Heart left ventricle (tissue), 16 donors: ENCODE measurements around the gene SNAPIN. TPM values are rescaled to one million over a fixed set of nuclear protein-coding genes. Genes with fewer than 3 reads are reported as not detected.

Experiments used
- ATAC-seq, 4 donors: fragments of 200-7000 bp; cut with Tn5 transposase; one replicate each; pipeline ENCODE4 v1.9.1; 2020 to 2022; ENCODE audit warnings: moderate library complexity in 4 of 4, mild to moderate bottlenecking in 3 of 4, moderate number of reproducible peaks in 1 of 4
- DNase-seq, 5 donors: peaks; one replicate each; pipeline ENCODE4 v3.0.0-alpha.2; 2020
- H3K27ac ChIP-seq, 12 donors: fragments of 200-600 bp; sonication (generic) in 4 of 12; one replicate each; pipeline versions ENCODE4 v1.5.0 to v1.8.0; 2016 to 2022; ENCODE audit warnings: mild to moderate bottlenecking in 2 of 12
- H3K27me3 ChIP-seq, 9 donors: fragments of 200-600 bp; sonication (generic) in 2 of 9; one replicate each; pipeline versions ENCODE4 v1.5.1 to v1.8.0; 2016 to 2022; ENCODE audit warnings: mild to moderate bottlenecking in 3 of 9
- H3K36me3 ChIP-seq, 9 donors: fragments of 200-600 bp; sonication (generic) in 2 of 9; one replicate each; pipeline versions ENCODE4 v1.5.0 to v1.8.0; 2018 to 2022; ENCODE audit warnings: mild to moderate bottlenecking in 2 of 9
- H3K4me1 ChIP-seq, 12 donors: fragments of 200-600 bp; sonication (generic) in 4 of 12; one replicate each; pipeline versions ENCODE4 v1.5.0 to v1.8.0; 2016 to 2022; ENCODE audit warnings: mild to moderate bottlenecking in 3 of 12
- H3K4me3 ChIP-seq, 12 donors: fragments of 200-600 bp; sonication (generic) in 4 of 12; one replicate each; pipeline versions ENCODE4 v1.5.0 to v1.8.0; 2017 to 2022; ENCODE audit warnings: mild to moderate bottlenecking in 9 of 12, moderate library complexity in 4 of 12
- H3K9me3 ChIP-seq, 12 donors: fragments of 200-600 bp; sonication (generic) in 4 of 12; one replicate each; pipeline versions ENCODE4 v1.5.0 to v1.8.0; 2016 to 2022; ENCODE audit warnings: mild to moderate bottlenecking in 1 of 12
- POLR2A ChIP-seq, 2 donors: fragments of 450-650 bp; IDR thresholded peaks; one replicate each; pipeline ENCODE4 v1.6.1; 2017; ENCODE audit warnings: antibody characterized with exemption in 2 of 2, mild to moderate bottlenecking in 2 of 2, moderate library complexity in 2 of 2
- WGBS, 4 donors: extraction: QIAGEN DNeasy Blood & Tissue Kit in 2 of 4; methylation state at CpG; one replicate each; pipeline versions ENCODE4 v1.1.5 to v1.1.7; 2013 to 2018; 5-methylcytosine and 5-hydroxymethylcytosine counted together
- intact Hi-C, 10 donors: fragments of 100-400 bp; cut with DNase I; formaldehyde crosslinking; loops; one replicate each; pipeline versions ENCODE4 v1.11.1 to v1.14.2; 2022
- polyA plus RNA-seq, 2 donors: library from polyadenylated mRNA; stranded (reverse); fragments of 200-250 nt; gene quantifications; one replicate each; pipeline ENCODE4 v1.2.3, GENCODE V29; 2013
- total RNA-seq, 9 donors: library from RNA; depleted of rRNA in 2 of 9; stranded (reverse); fragments of >200 nt in 2 of 9; fragmentation: NEBNext Ultra II Directional in 3 of 9; extraction: Animal tissue kit (Norgen Biotek cat#: 25700) in 3 of 9; gene quantifications; one replicate each; pipeline versions ENCODE4 v1.1.0 to v1.2.4, GENCODE V29; 2016 to 2023
- TF ChIP-seq, protein P1 (sequence below), 12 donors: fragments of 200-600 bp; sonication (generic) in 4 of 12; IDR thresholded peaks; one replicate each; pipeline versions ENCODE4 v1.5.0 to v1.8.0; 2018 to 2022; ENCODE audit warnings: antibody characterized with exemption in 12 of 12, mild to moderate bottlenecking in 5 of 12
- donor health status: ischemic (EF 13 %, LVEDD 7.1; RV severe dilation, severe dysfunction).
- donor health status: healthy with polysubstance abuse.
- donor health status: DM: no; HTN: yes; CAD: no.
- donor health status: DM: no; HTN: no; CAD: no.
- donor health status: ischemic (EF 25% LVEDD 6.9; RV normal size, moderate dysfunction).
- donor health status: ischemic (EF 25% LVEDD 5.7; RV mildly dilated, moderate dysfunction).
- donor health status: healthy.
- donor health status: DM: yes; HTN: yes; CAD: no.
- donor health status: ischemic (EF 35%, LVEDD 5.7; RV mildly dilated, moderate dysfunction).
- donor health status: nonischemic (EF 11% LVEDD 7.7; RV severe dilation, severe dysfunction).
- donor health status: DM: yes; HTN: yes; CAD: no.
- donor health status: PGD.
- donor health status: ischemic (EF 29% LVEDD 5.4; RV normal size, mild dysfunction).
- donor health status: nonischemic (EF 23%, LVEDD 6.1; RV moderate dilation, normal function).

Gene SNAPIN
- total and polyA plus RNA-seq, 11 donors: 53.7 to 88.7 (median 67.9) TPM

DNA sequence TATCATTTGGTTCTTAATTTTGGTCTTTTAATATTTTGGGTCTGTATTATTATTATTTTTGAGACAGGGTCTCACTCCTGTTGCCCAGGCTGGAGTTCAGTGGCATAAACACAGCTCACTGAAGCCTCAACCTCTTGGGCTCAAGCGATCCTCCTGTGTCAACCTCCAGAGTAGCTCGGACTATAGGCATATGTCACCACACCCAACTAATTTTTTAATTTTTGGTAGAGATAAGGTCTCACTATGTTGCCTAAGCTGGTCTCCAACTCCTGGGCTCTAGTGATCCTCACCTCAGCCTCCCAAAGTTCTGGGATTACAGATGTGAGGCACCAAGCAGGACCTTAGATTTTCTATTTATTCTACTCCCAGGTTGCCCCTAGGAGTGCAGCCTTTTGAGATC lies 15.0 kb downstream of the SNAPIN start:
- TF ChIP-seq, protein P1, sequence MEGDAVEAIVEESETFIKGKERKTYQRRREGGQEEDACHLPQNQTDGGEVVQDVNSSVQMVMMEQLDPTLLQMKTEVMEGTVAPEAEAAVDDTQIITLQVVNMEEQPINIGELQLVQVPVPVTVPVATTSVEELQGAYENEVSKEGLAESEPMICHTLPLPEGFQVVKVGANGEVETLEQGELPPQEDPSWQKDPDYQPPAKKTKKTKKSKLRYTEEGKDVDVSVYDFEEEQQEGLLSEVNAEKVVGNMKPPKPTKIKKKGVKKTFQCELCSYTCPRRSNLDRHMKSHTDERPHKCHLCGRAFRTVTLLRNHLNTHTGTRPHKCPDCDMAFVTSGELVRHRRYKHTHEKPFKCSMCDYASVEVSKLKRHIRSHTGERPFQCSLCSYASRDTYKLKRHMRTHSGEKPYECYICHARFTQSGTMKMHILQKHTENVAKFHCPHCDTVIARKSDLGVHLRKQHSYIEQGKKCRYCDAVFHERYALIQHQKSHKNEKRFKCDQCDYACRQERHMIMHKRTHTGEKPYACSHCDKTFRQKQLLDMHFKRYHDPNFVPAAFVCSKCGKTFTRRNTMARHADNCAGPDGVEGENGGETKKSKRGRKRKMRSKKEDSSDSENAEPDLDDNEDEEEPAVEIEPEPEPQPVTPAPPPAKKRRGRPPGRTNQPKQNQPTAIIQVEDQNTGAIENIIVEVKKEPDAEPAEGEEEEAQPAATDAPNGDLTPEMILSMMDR (IDR thresholded peaks at IDR 0.05): no peak
- TF ChIP-seq POLR2A (IDR thresholded peaks at IDR 0.05): no peak
- H3K4me1 ChIP-seq: peaks cover 6 to 36% (median 23%) of the 10 kb centered on the region in 12 donors
- no peaks in the 10 kb centered on the region for H3K9me3 ChIP-seq
- DNase-seq (no peak), ATAC-seq (no peak)
- peaks cover 0 to 8% (median 2%) of the 10 kb centered on the region in 9 donors for H3K27me3 ChIP-seq
- H3K27ac ChIP-seq: no peak overlapping the region
- H3K4me3 ChIP-seq: no peak overlapping the region
- intact Hi-C loops: loop anchor here in 6 of 10 donors (5.0 to 10.0 kb wide), 6 partner anchors 41 to 314 kb away; partner anchors contain the start of genes CHTOP (in 3 of the 6), RAB13 (in 3 of the 6) and GATAD2B (in 1 of the 6)
- H3K36me3 ChIP-seq: peaks cover 2 to 13% (median 10%) of the 10 kb centered on the region in 9 donors
- 93 to 100% (median 97%) methylated on average over 2 of the region's 2 CpGs for WGBS, 4 donors

- Histone ChIP-seq H3K36me3 (peaks cover 0 to 15% (median 0%) of the 10 kb centered on the region in 9 donors), H3K9me3 (no peaks in the 10 kb centered on the region), H3K4me3 (peak overlapping the region; percentile 35 to 76 (median 60)), H3K27me3 (peaks cover 0 to 28% (median 7%) of the 10 kb centered on the region in 9 donors), H3K4me1 (peaks cover 0 to 26% (median 19%) of the 10 kb centered on the region in 12 donors), H3K27ac (peak overlapping the region in 11 of 12 donors; percentile 3 to 83 (median 68))
- peak in 4 of 5 donors; percentile 50 to 71 (median 52) for DNase-seq
- ATAC-seq: peak; percentile 44 to 78 (median 67)
- TF ChIP-seq POLR2A (IDR thresholded peaks at IDR 0.05): no peak
- TF ChIP-seq, protein P1 (IDR thresholded peaks at IDR 0.05): peak; percentile 82 to 96 (median 93)
- intact Hi-C loops: loop anchor here (1.0 to 10.0 kb wide), 18 partner anchors 49 to 309 kb away; partner anchors contain the start of genes RAB13 (in 8 of the 10), INTS3 (in 2 of the 10), CREB3L4 (in 1 of the 10) and DENND4B (in 1 of the 10)
- WGBS, 4 donors: 2 to 3% (median 3%) methylated on average over 27 to 29 of the region's 29 CpGs
These were observed 19.4 kb downstream of the SNAPIN start for GRCh38 chr1:153677718-153678518.

- H3K27me3 ChIP-seq: peaks cover 0 to 28% (median 7%) of the 10 kb centered on the region in 9 donors
- H3K4me1 ChIP-seq: peaks cover 0 to 26% (median 19%) of the 10 kb centered on the region in 12 donors
- H3K36me3 ChIP-seq: peaks cover 0 to 19% (median 0%) of the 10 kb centered on the region in 9 donors
- ATAC-seq (peak; percentile 72 to 90 (median 74)), DNase-seq (peak; percentile 70 to 77 (median 74))
- H3K9me3 ChIP-seq: no peaks in the 10 kb centered on the region
- H3K4me3 ChIP-seq: peak within 1 kb of the TSS; percentile 35 to 76 (median 60)
- intact Hi-C loops: loop anchor here (1.0 to 10.0 kb wide), 16 partner anchors 49 to 309 kb away; partner anchors contain the start of genes RAB13 (in 6 of the 10), INTS3 (in 2 of the 10), CREB3L4 (in 1 of the 10) and DENND4B (in 1 of the 10)
- 0% methylated on average over 47 to 78 of the region's 78 CpGs for WGBS, 4 donors
- peak within 1 kb of the TSS; percentile 7 to 83 (median 71) for H3K27ac ChIP-seq
- TF ChIP-seq, protein P1 (IDR thresholded peaks at IDR 0.05): no peak
- TF ChIP-seq POLR2A (IDR thresholded peaks at IDR 0.05): peak in 1 of 2 donors; percentile 39
These were observed 20.2 kb downstream of the SNAPIN start, which contains the start of gene NPR1 for GRCh38 chr1:153678519-153679336. Gene NPR1 (plus strand): TSS chr1:153678688. CDS start chr1:153679109, 421 bp downstream.
